Endothelial cell of umbilical vein (primary cell): Measurements from ENCODE around the gene NXPH1. TPM values are rescaled to one million over a fixed set of nuclear protein-coding genes. Genes with fewer than 3 reads are reported as not detected.

Source experiments
- BruUV-seq: library from RNA; stranded (reverse); fragments of 400-500 nt; replicated peaks from 2 replicates; lab custom pipeline; 2021; lab: Mats Ljungman, UMichigan
- CTCF ChIA-PET: fragments of 300-600, 350-600 bp; sonication (Branson Sonifier 250); formaldehyde crosslinking; loops from one replicate; lab custom pipeline; 2021; ENCODE audit warnings: antibody characterized with exemption, inconsistent platforms; lab: Charles Lee
- POLR2A ChIA-PET: fragments of 300-600, 350-600 bp; sonication (Branson Sonifier 250); formaldehyde crosslinking; loops from one replicate; lab custom pipeline; 2021; ENCODE audit warnings: antibody characterized with exemption, inconsistent platforms; lab: Charles Lee
- DNase-seq: peaks from one replicate; pipeline ENCODE4 v3.0.0-alpha.2; 2011; ENCODE audit warnings: low read depth, low spot score
- FAIRE-seq: peaks from 2 replicates; lab custom pipeline; 2011; peaks lifted over from hg19 to GRCh38; lab: Jason Lieb, UNC
- H2AFZ ChIP-seq: 2 replicates; pipeline ENCODE4 v1.6.0; 2012; ENCODE audit warnings: low read depth, low read length, control low read depth, inconsistent platforms
- H3K27ac ChIP-seq: 2 replicates; pipeline ENCODE4 v1.5.1; 2011; ENCODE audit warnings: low read depth, mild to moderate bottlenecking, control low read depth, low read length, moderate library complexity; ENCODE audit not compliant: insufficient read depth
- H3K27me3 ChIP-seq, 2 experiments: 2 replicates each; pipeline versions ENCODE4 v1.6.0 to v1.6.1; 2011; ENCODE audit warnings: low read length in 2 of 2, mixed read lengths in 1 of 2; ENCODE audit not compliant: control insufficient read depth in 2 of 2, insufficient read depth in 2 of 2
- H3K36me3 ChIP-seq, 2 experiments: 2 replicates in 1 of 2; 3 replicates in 1 of 2; pipeline ENCODE4 v1.5.1; 2011; ENCODE audit warnings: low read length in 2 of 2, mild to moderate bottlenecking in 1 of 2, moderate library complexity in 1 of 2; ENCODE audit not compliant: control insufficient read depth in 2 of 2, insufficient read depth in 2 of 2; ENCODE audit errors: extremely low read depth in 1 of 2
- H3K4me1 ChIP-seq: 3 replicates; pipeline ENCODE4 v1.5.1; 2011; ENCODE audit warnings: mild to moderate bottlenecking, low read length; ENCODE audit not compliant: control insufficient read depth, insufficient read depth; ENCODE audit errors: extremely low read depth
- H3K4me2 ChIP-seq: 2 replicates; pipeline ENCODE4 v1.6.1; 2011; ENCODE audit warnings: low read length, control low read depth, mixed read lengths; ENCODE audit not compliant: insufficient read depth
- H3K4me3 ChIP-seq, 3 experiments: fragments of 200-600 bp in 1 of 3; sonication (generic), shearing (Covaris generic) in 1 of 3; replicated peaks in 1 of 3; 2 replicates each; pipeline ENCODE4 v1.5.1; 2011 to 2016; ENCODE audit warnings: control low read depth in 3 of 3, low read length in 3 of 3, mild to moderate bottlenecking in 2 of 3, inconsistent platforms in 1 of 3, low read depth in 1 of 3, moderate library complexity in 1 of 3; ENCODE audit not compliant: insufficient read depth in 1 of 3
- H3K79me2 ChIP-seq: 2 replicates; pipeline ENCODE4 v1.6.0; 2012; ENCODE audit warnings: low read length, inconsistent platforms; ENCODE audit not compliant: control insufficient read depth, insufficient read depth
- H3K9ac ChIP-seq: replicated peaks from 2 replicates; pipeline ENCODE3; 2011; ENCODE audit warnings: low read length, control low read depth; ENCODE audit not compliant: insufficient read depth; ENCODE audit errors: extremely low read depth
- H3K9me1 ChIP-seq: replicated peaks from 3 replicates; pipeline ENCODE4 v1.6.0; 2011; ENCODE audit warnings: mild to moderate bottlenecking, low read length; ENCODE audit not compliant: control insufficient read depth, insufficient read depth; ENCODE audit errors: extremely low read depth
- H3K9me3 ChIP-seq: replicated peaks from 2 replicates; pipeline ENCODE4 v1.5.1; 2012; ENCODE audit warnings: low read length, inconsistent platforms; ENCODE audit not compliant: control insufficient read depth, insufficient read depth
- H4K20me1 ChIP-seq: replicated peaks from 2 replicates; pipeline ENCODE3; 2011; ENCODE audit warnings: mild to moderate bottlenecking, low read length; ENCODE audit not compliant: control insufficient read depth, insufficient read depth; ENCODE audit errors: extremely low read depth
- CTCF ChIP-seq, 2 donors: IDR thresholded peaks; 1 replicate in 1 of 2; 2 replicates in 1 of 2; pipeline ENCODE4 v1.5.1; 2011; ENCODE audit warnings: low read length in 2 of 2, mild to moderate bottlenecking in 2 of 2, moderate library complexity in 2 of 2, control low read depth in 1 of 2, inconsistent platforms in 1 of 2, low read depth in 1 of 2; ENCODE audit not compliant: insufficient read depth in 1 of 2; ENCODE audit errors: extremely low read depth in 1 of 2
- EZH2 ChIP-seq: IDR thresholded peaks from 2 replicates; pipeline ENCODE4 v1.6.1; 2012; ENCODE audit warnings: borderline replicate concordance, low read depth, mild to moderate bottlenecking, moderate library complexity, low read length, inconsistent platforms; ENCODE audit not compliant: severe bottlenecking
- FOS ChIP-seq: IDR thresholded peaks from 2 replicates; pipeline ENCODE4 v1.6.1; 2011; ENCODE audit warnings: mild to moderate bottlenecking, low read length, moderate library complexity, borderline replicate concordance; ENCODE audit not compliant: insufficient read depth
- GATA2 ChIP-seq: IDR thresholded peaks from 2 replicates; pipeline ENCODE4 v1.7.0; 2011; ENCODE audit warnings: low read depth, mild to moderate bottlenecking, moderate library complexity, mixed read lengths, low read length; ENCODE audit not compliant: insufficient read length, insufficient read depth
- JUN ChIP-seq: IDR thresholded peaks from 2 replicates; pipeline ENCODE4 v1.6.1; 2011; ENCODE audit warnings: borderline replicate concordance, low read depth; ENCODE audit not compliant: insufficient read length, insufficient read depth
- MYC ChIP-seq: IDR thresholded peaks from one replicate; pipeline ENCODE4 v1.6.1; 2011; ENCODE audit warnings: mild to moderate bottlenecking, low read depth, low read length
- POLR2A ChIP-seq: IDR thresholded peaks from 2 replicates; pipeline ENCODE4 v1.6.1; 2012; ENCODE audit warnings: low read depth, mild to moderate bottlenecking, control low read depth, low read length
- POLR2AphosphoS5 ChIP-seq: IDR thresholded peaks from 2 replicates; pipeline ENCODE4 v1.6.1; 2012; ENCODE audit warnings: low read depth, mild to moderate bottlenecking, control low read depth, low read length, moderate library complexity; ENCODE audit not compliant: insufficient read depth
- dilution Hi-C: fragments of 300-500 bp; cut with MboI; formaldehyde crosslinking; loops from one replicate; pipeline ENCODE4 v1.15.0; 2019; ENCODE audit warnings: low sequenced_read_pairs; ENCODE audit not compliant: extremely low pct_ligation_motif_present
- intact Hi-C: fragments of 100-400 bp; cut with micrococcal nuclease; formaldehyde crosslinking; loops from one replicate; pipeline ENCODE4 v1.10.0; 2022
- polyA plus RNA-seq, 4 experiments: library from polyadenylated mRNA; depleted of rRNA in 3 of 4; stranded (reverse) in 3 of 4; unstranded in 1 of 4; fragments of >200 nt; gene quantifications; 2 replicates each; pipeline versions ENCODE4 v1.2.1 to v1.2.3, GENCODE V29; 2011 to 2012; ENCODE audit warnings: missing spikeins in 1 of 4
- total RNA-seq: library from RNA; stranded (reverse); gene quantifications from 2 replicates; pipeline ENCODE4 v1.2.3, GENCODE V29; 2021
- TF ChIP-seq, protein P1 (sequence below): IDR thresholded peaks from 2 replicates; pipeline ENCODE4 v1.6.1; 2011; ENCODE audit not compliant: insufficient read depth, insufficient read length

Gene NXPH1
- total and polyA plus RNA-seq, 2 donors (not counting 3 experiments of a cell fraction or from before 2014, with no cell fraction given), result not detected

DNA sequence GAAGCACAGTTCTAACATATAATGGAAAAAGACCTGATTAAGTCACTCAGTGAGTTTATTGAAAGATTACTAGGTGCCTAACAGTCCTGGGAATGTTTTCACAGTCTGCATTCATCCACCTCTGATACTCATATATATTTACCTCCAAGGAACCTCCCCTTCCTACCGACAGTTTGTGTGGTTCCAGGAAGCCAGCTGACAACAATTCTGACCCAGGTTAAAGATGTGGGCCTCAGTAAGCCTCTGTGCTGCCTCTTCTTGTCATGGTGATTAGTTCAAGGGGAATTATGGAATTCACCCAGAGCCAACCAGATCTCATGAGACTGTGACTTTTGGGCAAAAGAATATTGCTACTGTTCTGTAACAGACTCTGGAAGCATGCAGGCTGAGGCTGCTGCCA is 186.8 kb downstream of the NXPH1 start:
- H3K4me3 ChIP-seq, result no peak overlapping the region
- no peaks in the 10 kb centered on the region for H3K79me2 ChIP-seq
- CTCF ChIA-PET, result no interaction called here
- POLR2A ChIA-PET, result no interaction called here
- TF ChIP-seq JUN, result no peak
- no peak for TF ChIP-seq CTCF (IDR thresholded peaks at IDR 0.05; ENCODE audit: extremely low read depth in 1 of 2, insufficient read depth in 1 of 2, low read depth in 1 of 2, low read length in 2 of 2)
- no peak for TF ChIP-seq FOS
- no peak for TF ChIP-seq POLR2AphosphoS5
- TF ChIP-seq EZH2, result no peak
- TF ChIP-seq GATA2, result no peak
- TF ChIP-seq, protein P1, sequence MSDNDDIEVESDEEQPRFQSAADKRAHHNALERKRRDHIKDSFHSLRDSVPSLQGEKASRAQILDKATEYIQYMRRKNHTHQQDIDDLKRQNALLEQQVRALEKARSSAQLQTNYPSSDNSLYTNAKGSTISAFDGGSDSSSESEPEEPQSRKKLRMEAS, result no peak
- no peak for TF ChIP-seq MYC
- no peak for TF ChIP-seq POLR2A
- H3K9me1 ChIP-seq, result no peaks in the 10 kb centered on the region
- no peak for DNase-seq
- H3K9ac ChIP-seq, result no peak overlapping the region
- no peaks in the 10 kb centered on the region for H4K20me1 ChIP-seq
- dilution Hi-C loops (no loop called here), intact Hi-C loops (no loop called here)
- H3K27me3 ChIP-seq, result no peaks in the 10 kb centered on the region
- H3K36me3 ChIP-seq, result no peaks in the 10 kb centered on the region
- H3K4me2 ChIP-seq, result no peak overlapping the region
- H2AFZ ChIP-seq, result no peak overlapping the region
- no peaks in the 10 kb centered on the region for H3K4me1 ChIP-seq
- BruUV-seq, result no TSS peak
- no peak overlapping the region for H3K27ac ChIP-seq
- peaks cover 2% of the 10 kb centered on the region for H3K9me3 ChIP-seq
- FAIRE-seq, result no peak
